NT2/D1 (cell line): ENCODE results near the gene TTR.

Source experiments
- DNase-seq: peaks from one replicate; pipeline ENCODE4 v3.0.0-alpha.2; 2011; ENCODE audit warnings: low read depth, low spot score
- H3K27me3 ChIP-seq: 2 replicates; pipeline ENCODE4 v1.6.0; 2011; ENCODE audit warnings: mild to moderate bottlenecking; ENCODE audit not compliant: insufficient read length, insufficient read depth
- H3K36me3 ChIP-seq: 2 replicates; pipeline ENCODE4 v1.6.1; 2011; ENCODE audit warnings: mild to moderate bottlenecking, low read length, mixed read lengths; ENCODE audit not compliant: insufficient read depth, insufficient read length
- H3K4me1 ChIP-seq: 2 replicates; pipeline ENCODE4 v1.5.1; 2011; ENCODE audit not compliant: insufficient read depth, insufficient read length
- H3K4me3 ChIP-seq: 2 replicates; pipeline ENCODE4 v1.5.1; 2011; ENCODE audit warnings: low read depth; ENCODE audit not compliant: insufficient read length
- H3K9ac ChIP-seq: 2 replicates; pipeline ENCODE4 v1.6.0; 2011; ENCODE audit warnings: low read depth; ENCODE audit not compliant: insufficient read length
- H3K9me3 ChIP-seq: 2 replicates; pipeline ENCODE4 v1.5.1; 2011; ENCODE audit warnings: mild to moderate bottlenecking, low read length; ENCODE audit not compliant: insufficient read depth
- SUZ12 ChIP-seq: IDR thresholded peaks from 2 replicates; pipeline ENCODE4 v1.6.1; 2011; ENCODE audit not compliant: insufficient read length, insufficient read depth; ENCODE audit errors: extremely low read depth
- YY1 ChIP-seq: IDR thresholded peaks from 2 replicates; pipeline ENCODE4 v1.6.1; 2011; ENCODE audit not compliant: insufficient read length, insufficient read depth
- ZNF274 ChIP-seq: IDR thresholded peaks from 2 replicates; pipeline ENCODE4 v1.6.1; 2011; ENCODE audit warnings: mild to moderate bottlenecking, low read depth, low read length

The TTR gene

GRCh38 chr18:31607384-31607783 lies 15.7 kb downstream of the TTR start:
- Histone ChIP-seq H3K9me3 (no peaks in the 10 kb centered on the region), H3K4me3 (no peak overlapping the region), H3K4me1 (no peaks in the 10 kb centered on the region), H3K9ac (no peak overlapping the region), H3K36me3 (no peaks in the 10 kb centered on the region), H3K27me3 (no peaks in the 10 kb centered on the region)
- DNase-seq, result no peak
- TF ChIP-seq ZNF274 (no peak), SUZ12 (no peak), YY1 (no peak)

GRCh38 chr18:31609886-31610285 lies 18.2 kb downstream of the TTR start:
- H3K9me3 ChIP-seq, result no peaks in the 10 kb centered on the region
- H3K27me3 ChIP-seq, result no peaks in the 10 kb centered on the region
- DNase-seq, result no peak
- H3K4me1 ChIP-seq, result no peaks in the 10 kb centered on the region
- H3K9ac ChIP-seq, result no peak overlapping the region
- H3K36me3 ChIP-seq, result no peaks in the 10 kb centered on the region
- no peak overlapping the region for H3K4me3 ChIP-seq
- TF ChIP-seq YY1 (no peak), ZNF274 (no peak), SUZ12 (no peak)

GRCh38 chr18:31610286-31611205 lies 18.9 kb downstream of the TTR start:
- Histone ChIP-seq H3K4me1 (no peaks in the 10 kb centered on the region), H3K36me3 (no peaks in the 10 kb centered on the region), H3K9me3 (no peaks in the 10 kb centered on the region), H3K27me3 (no peaks in the 10 kb centered on the region), H3K9ac (no peak overlapping the region), H3K4me3 (no peak overlapping the region)
- TF ChIP-seq ZNF274 (no peak), SUZ12 (no peak), YY1 (no peak)
- DNase-seq, result peak; percentile 35

GRCh38 chr18:31611511-31611910 lies 19.8 kb downstream of the TTR start:
- H3K36me3 ChIP-seq, result no peaks in the 10 kb centered on the region
- no peaks in the 10 kb centered on the region for H3K9me3 ChIP-seq
- H3K27me3 ChIP-seq, result no peaks in the 10 kb centered on the region
- no peaks in the 10 kb centered on the region for H3K4me1 ChIP-seq
- no peak for DNase-seq
- no peak overlapping the region for H3K9ac ChIP-seq
- TF ChIP-seq SUZ12, result no peak
- TF ChIP-seq ZNF274, result no peak
- no peak for TF ChIP-seq YY1
- H3K4me3 ChIP-seq, result no peak overlapping the region

GRCh38 chr18:31612124-31612523 lies 20.4 kb downstream of the TTR start:
- no peak for DNase-seq
- H3K4me3 ChIP-seq, result no peak overlapping the region
- no peaks in the 10 kb centered on the region for H3K4me1 ChIP-seq
- no peaks in the 10 kb centered on the region for H3K36me3 ChIP-seq
- H3K9ac ChIP-seq, result no peak overlapping the region
- no peaks in the 10 kb centered on the region for H3K9me3 ChIP-seq
- TF ChIP-seq ZNF274 (no peak), SUZ12 (no peak), YY1 (no peak)
- no peaks in the 10 kb centered on the region for H3K27me3 ChIP-seq

- Histone ChIP-seq H3K9ac (no peak overlapping the region), H3K27me3 (no peaks in the 10 kb centered on the region), H3K4me1 (no peaks in the 10 kb centered on the region), H3K36me3 (no peaks in the 10 kb centered on the region), H3K9me3 (no peaks in the 10 kb centered on the region), H3K4me3 (no peak overlapping the region)
- TF ChIP-seq SUZ12 (no peak), YY1 (no peak), ZNF274 (no peak)
- no peak for DNase-seq
Measured at GRCh38 chr18:31614044-31614443, 22.4 kb downstream of the TTR start.

GRCh38 chr18:31616586-31616985 lies 24.9 kb downstream of the TTR start:
- Histone ChIP-seq H3K4me1 (no peaks in the 10 kb centered on the region), H3K4me3 (no peak overlapping the region), H3K9me3 (no peaks in the 10 kb centered on the region), H3K27me3 (no peaks in the 10 kb centered on the region), H3K9ac (no peak overlapping the region), H3K36me3 (no peaks in the 10 kb centered on the region)
- DNase-seq, result no peak
- no peak for TF ChIP-seq SUZ12
- no peak for TF ChIP-seq ZNF274
- no peak for TF ChIP-seq YY1
